CD4-positive, alpha-beta T cell treated with Interleukin-17A for 4 hours (primary cell): Measurements from ENCODE around the gene RAP1GDS1.

Experiments used
- DNase-seq: peaks from one replicate; pipeline ENCODE4 v3.0.0-alpha.2; 2020; ENCODE audit warnings: mixed read lengths

The RAP1GDS1 gene

DNA sequence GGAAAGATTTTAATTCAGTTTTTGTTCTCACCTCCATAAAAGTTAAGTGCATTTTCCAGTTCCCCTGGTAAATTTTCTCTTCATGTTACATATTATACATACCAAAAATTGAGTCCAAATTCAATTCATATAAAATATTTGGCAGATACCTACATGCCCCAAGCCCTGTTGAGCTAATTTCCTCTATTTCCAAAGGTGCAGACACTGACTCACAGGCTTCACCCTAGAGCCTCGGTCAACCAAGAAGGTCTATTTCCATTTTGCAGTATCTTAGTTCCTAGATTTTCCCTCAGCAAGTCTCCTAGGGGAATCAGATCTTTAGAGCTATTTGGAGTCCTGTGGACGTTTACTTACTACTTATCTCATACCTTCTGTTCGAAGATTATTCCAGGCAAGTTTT is 222.8 kb downstream of the RAP1GDS1 start:
- DNase-seq, result no peak

DNA sequence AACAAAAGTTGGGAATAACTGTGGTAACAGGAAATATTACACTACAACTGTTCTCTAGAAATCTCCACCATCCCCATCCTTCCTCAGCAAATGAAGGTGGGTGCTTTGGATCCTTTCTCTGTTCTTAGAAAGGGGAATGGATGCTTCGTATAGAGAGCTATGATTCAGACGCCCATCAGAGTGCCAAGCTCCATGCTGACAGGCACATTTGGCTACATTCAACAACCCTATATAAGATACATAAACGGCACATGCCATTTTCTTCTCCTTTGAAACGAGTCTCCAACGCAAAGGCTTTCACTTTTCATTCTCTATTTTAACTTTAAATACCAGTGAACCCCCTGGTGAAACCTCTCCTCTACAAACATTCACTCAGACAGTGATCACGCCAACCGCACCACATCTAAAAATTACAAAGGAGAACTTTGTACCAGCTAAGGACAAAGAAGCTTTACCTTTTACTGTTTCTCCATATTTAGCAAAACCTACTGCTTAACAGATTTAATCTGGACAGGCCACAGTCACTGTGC is 224.7 kb downstream of the RAP1GDS1 start:
- DNase-seq, result no peak

DNA sequence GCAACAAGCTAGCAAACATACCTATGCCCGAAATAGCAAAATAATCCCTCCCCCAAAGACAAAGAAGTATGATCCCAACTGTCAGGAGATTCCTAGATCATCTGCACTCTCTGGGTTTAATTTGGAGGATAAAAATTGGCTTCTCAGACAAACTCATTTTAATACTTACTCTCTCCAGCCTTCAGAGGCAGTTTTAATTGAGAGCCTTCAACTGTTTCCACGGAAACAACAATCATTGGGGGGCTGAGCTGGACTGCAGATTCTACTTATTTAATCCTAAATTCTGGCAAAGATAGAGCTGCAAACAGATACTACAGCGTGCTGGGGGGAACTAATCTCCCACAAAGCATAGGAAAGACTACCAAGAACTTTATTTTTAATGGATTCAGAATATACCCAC is 229.1 kb downstream of the RAP1GDS1 start:
- no peak for DNase-seq

DNA sequence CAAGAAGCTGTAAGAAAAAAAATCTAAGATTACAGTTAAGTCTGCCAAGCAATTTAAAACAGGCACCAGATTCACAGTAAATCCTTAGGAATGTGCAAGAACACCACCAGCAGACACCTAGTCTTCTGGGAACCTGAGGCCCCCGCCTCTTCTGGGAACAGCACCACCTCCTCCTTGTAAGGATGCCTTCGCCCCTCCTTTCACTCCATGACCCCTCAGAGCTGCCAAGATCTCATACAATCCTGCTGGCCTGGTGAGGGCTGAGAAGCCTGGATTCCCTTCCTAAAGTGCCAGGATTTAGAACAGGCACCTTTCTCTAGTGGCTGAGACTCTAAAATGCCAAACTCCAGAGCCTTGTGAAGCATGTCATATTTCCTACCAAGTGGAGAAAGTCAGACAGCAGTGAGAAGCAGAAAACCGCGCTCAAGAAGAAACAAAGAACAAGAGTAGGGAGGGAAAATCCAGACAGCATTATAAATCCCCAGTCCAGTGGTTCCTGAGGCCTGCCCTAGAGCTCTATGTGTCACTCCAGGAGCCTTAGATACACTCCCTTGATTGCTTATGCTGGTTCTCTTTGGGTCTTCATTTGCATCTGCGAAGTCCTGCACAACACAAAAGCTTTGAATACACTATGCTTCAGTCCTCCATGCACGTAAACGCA is 230.8 kb downstream of the RAP1GDS1 start:
- no peak for DNase-seq

DNA sequence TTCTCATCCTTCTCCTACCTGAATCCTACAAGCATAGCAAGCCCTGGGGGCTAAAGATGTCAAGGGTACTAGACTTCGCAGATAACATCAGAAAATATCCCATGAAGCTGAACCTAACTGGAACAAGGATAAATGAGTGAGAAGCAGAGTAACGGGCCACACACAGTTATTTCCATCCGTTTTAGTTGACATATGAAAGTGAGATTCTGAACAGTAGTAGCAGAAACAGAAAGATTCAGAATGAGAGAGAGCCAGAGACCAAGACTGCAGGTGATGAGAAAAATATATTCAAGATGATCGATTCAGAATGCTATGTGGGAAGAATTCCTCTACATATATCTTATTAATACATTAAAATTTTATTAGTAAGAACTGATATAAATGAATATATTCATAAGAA is 232.1 kb downstream of the RAP1GDS1 start:
- no peak for DNase-seq
